Right lobe of liver (tissue), 6 donors: ENCODE results near the gene WDR93. TPM values are rescaled to one million over a fixed set of nuclear protein-coding genes. Genes with fewer than 3 reads are reported as not detected.

Experiments
- ATAC-seq, 4 donors: fragments of 200-7000 bp; cut with Tn5 transposase; one replicate each; pipeline ENCODE4 v1.9.1; 2020; ENCODE audit warnings: mild to moderate bottlenecking in 4 of 4, moderate library complexity in 4 of 4
- DNase-seq, 3 donors: peaks; one replicate each; pipeline ENCODE4 v3.0.0-alpha.2; 2020
- H3K27ac ChIP-seq, 3 donors: fragments of 200-600 bp; one replicate each; pipeline ENCODE4 v1.8.0; 2022
- H3K27me3 ChIP-seq, 2 donors: fragments of 200-600 bp; one replicate each; pipeline ENCODE4 v1.8.0; 2022
- H3K36me3 ChIP-seq, 4 donors: fragments of 200-600 bp; sonication (generic) in 1 of 4; one replicate each; pipeline versions ENCODE4 v1.5.1 to v1.8.0; 2017 to 2022; ENCODE audit warnings: control low read depth in 1 of 4
- H3K4me1 ChIP-seq, 4 donors: fragments of 200-600 bp; sonication (generic) in 1 of 4; one replicate each; pipeline versions ENCODE4 v1.5.1 to v1.8.0; 2017 to 2022; ENCODE audit warnings: control low read depth in 1 of 4
- H3K4me3 ChIP-seq, 3 donors: fragments of 200-600 bp; one replicate each; pipeline ENCODE4 v1.8.0; 2022
- H3K9me3 ChIP-seq, 4 donors: fragments of 200-600 bp; sonication (generic) in 1 of 4; one replicate each; pipeline versions ENCODE4 v1.5.1 to v1.8.0; 2017 to 2022; ENCODE audit warnings: control low read depth in 1 of 4
- POLR2A ChIP-seq: fragments of 450-650 bp; IDR thresholded peaks from one replicate; pipeline ENCODE4 v1.6.1; 2017; ENCODE audit warnings: antibody characterized with exemption, mild to moderate bottlenecking
- whole genome bisulfite sequencing: methylation state at CpG from one replicate; pipeline ENCODE4 v1.1.6; 2018; ENCODE audit warnings: low coverage, low lambda C conversion rate; ENCODE audit not compliant: insufficient coverage; ENCODE audit errors: missing lambda C conversion rate; 5-methylcytosine and 5-hydroxymethylcytosine counted together
- intact Hi-C, 2 donors: fragments of 100-400 bp; cut with DNase I; formaldehyde crosslinking; loops; one replicate each; pipeline versions ENCODE4 v1.11.2 to v1.14.1; 2022
- long read RNA-seq: library from polyadenylated mRNA; unstranded; transcript quantifications from one replicate; pipeline ENCODE4 v2.0.0, GENCODE V29; 2019
- total RNA-seq, 6 experiments: library from RNA; depleted of rRNA in 2 of 6; stranded (reverse); fragments of >200 nt in 2 of 6; fragmentation: NEBNext Ultra II Directional in 3 of 6; extraction: Animal tissue kit (Norgen Biotek cat#: 25700) in 3 of 6; gene quantifications; one replicate each; pipeline versions ENCODE4 v1.1.0 to v1.2.4, GENCODE V29; 2016 to 2023
- TF ChIP-seq, protein P1 (sequence below), 4 donors: fragments of 200-600 bp in 3 of 4; fragments of 450-650 bp in 1 of 4; IDR thresholded peaks; one replicate each; pipeline versions ENCODE4 v1.5.1 to v1.8.0; 2016 to 2022; ENCODE audit warnings: antibody characterized with exemption in 4 of 4, mild to moderate bottlenecking in 2 of 4
- donor health status: DM: no; HTN: yes; CAD: no.
- donor health status: DM: no; HTN: no; CAD: no.
- donor health status: DM: no; HTN: no; CAD: no.
- donor health status: DM: no; HTN: yes; CAD: no.
- donor health status: DM: no; HTN: yes; CAD: no.

Gene WDR93
- total RNA-seq = not detected
- long read RNA-seq = 0 reads

DNA sequence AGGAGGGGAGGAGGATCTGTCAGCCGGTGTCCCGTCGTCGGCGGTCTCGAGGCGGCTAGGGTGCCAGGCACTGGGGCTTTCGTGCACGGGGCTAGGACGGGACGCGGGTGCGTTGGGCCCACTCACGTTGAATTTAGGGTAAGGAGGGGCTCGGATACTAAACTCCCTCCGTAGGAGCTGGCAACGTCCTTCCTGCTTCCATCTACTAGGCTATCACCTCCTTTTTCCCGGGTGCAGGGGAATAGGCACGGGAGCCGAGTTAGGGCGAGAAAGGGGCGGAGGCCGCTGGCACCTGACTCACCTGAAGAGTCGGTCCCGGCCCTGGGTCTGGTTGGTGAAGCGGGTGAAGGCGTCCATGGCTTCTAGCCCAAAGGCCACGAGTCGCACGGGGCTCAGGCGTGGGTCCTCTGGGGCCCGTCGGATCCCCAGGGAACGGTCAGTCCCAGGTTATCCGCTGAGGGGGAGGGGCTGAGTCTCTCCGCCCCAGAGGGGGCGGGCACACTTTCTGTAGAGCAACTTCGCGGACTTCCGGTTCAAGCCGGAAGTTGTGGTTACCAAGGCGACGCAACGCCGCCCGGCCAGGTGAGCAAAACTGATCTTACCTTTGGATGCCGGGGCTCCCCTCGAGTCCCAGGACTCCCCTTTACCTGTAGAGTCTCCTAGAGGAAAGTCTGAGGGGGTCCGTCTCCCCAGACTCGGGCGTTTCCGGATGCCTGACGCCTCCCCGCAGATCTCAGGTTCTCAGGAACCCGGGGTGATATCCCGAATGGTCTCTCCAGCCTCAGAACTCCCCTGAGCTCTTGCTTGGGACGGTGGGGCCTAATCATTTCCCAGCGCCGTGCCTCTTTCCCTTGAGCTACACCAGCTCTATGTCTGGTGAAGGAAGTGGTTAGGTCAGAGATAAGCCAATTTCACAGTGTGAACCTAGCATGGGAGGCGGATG is at the start of gene WDR93, which contains the start of gene PEX11A:
TSS of gene WDR93 (plus strand) at position 536 of the 943 bp plus-strand sequence. CDS start 10,936 bp downstream, outside the sequence.
TSS of gene PEX11A (minus strand) at position 479 of the 943 bp plus-strand sequence. CDS start at position 357, 122 bp downstream.
- Histone ChIP-seq H3K4me1 (peaks cover 0 to 20% (median 0%) of the 10 kb centered on the region in 4 donors), H3K9me3 (no peaks in the 10 kb centered on the region), H3K4me3 (peak within 1 kb of the TSS; percentile 58 to 71 (median 70)), H3K27me3 (no peaks in the 10 kb centered on the region), H3K36me3 (no peaks in the 10 kb centered on the region), H3K27ac (peak within 1 kb of the TSS; percentile 73 to 94 (median 79))
- intact Hi-C loops = no loop called here
- peak; percentile 89 to 97 (median 93) for DNase-seq
- TF ChIP-seq, protein P1, sequence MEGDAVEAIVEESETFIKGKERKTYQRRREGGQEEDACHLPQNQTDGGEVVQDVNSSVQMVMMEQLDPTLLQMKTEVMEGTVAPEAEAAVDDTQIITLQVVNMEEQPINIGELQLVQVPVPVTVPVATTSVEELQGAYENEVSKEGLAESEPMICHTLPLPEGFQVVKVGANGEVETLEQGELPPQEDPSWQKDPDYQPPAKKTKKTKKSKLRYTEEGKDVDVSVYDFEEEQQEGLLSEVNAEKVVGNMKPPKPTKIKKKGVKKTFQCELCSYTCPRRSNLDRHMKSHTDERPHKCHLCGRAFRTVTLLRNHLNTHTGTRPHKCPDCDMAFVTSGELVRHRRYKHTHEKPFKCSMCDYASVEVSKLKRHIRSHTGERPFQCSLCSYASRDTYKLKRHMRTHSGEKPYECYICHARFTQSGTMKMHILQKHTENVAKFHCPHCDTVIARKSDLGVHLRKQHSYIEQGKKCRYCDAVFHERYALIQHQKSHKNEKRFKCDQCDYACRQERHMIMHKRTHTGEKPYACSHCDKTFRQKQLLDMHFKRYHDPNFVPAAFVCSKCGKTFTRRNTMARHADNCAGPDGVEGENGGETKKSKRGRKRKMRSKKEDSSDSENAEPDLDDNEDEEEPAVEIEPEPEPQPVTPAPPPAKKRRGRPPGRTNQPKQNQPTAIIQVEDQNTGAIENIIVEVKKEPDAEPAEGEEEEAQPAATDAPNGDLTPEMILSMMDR (IDR thresholded peaks at IDR 0.05) = no peak
- peak; percentile 92 for TF ChIP-seq POLR2A
- WGBS = 3% methylated on average over 25 of the region's 60 CpGs
- peak; percentile 98 to 99 (median 98) for ATAC-seq

DNA sequence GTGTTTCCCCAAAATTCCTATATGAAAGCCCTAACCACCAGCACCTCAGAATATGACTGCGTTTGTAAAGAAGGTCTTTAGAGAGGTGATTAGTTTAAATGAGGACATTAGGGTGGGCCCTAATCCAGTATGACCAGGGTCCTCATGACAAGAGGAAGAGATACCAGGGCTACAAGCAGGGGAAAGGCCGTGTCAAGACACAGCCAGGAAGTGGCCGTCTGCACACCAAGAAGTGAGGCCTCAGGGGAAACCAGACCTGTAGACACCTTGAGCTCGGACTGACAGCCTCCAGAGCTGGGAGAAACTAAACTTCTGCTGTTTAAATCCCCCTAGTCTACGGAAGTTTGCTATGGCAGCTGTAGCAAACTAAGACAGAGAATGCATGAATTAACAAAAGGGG is 49.6 kb upstream of the WDR93 start:
- Histone ChIP-seq H3K4me3 (no peak overlapping the region), H3K9me3 (no peaks in the 10 kb centered on the region), H3K4me1 (peaks cover 0 to 5% (median 0%) of the 10 kb centered on the region in 4 donors), H3K36me3 (no peaks in the 10 kb centered on the region), H3K27ac (no peak overlapping the region), H3K27me3 (no peaks in the 10 kb centered on the region)
- WGBS = 73% methylated on average over 3 of the region's 5 CpGs
- intact Hi-C loops = no loop called here
- ATAC-seq (no peak), DNase-seq (no peak)
- TF ChIP-seq, protein P1 (IDR thresholded peaks at IDR 0.05) = no peak
- no peak for TF ChIP-seq POLR2A

DNA sequence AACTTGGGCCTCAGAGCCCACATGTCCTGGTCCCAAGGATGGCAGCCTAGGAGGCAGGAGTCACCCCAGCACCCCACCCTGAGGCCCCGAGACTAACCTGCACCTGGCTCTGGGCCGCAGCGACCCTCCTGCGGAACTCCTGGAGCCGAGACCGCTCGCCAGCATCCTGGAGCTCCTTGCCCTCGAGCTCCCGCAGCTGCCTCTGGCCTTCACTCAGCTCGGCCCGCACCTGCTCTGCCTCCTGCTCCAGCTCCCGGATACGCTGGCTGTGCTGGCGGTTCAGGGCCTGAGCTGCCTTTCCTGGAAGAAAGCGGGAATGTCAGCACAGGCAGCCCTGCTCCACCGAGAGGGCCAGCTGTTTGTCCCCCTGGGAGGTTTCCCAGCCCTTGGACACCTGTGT is 48.5 kb upstream of the WDR93 start:
- TF ChIP-seq POLR2A = no peak
- TF ChIP-seq, protein P1 (IDR thresholded peaks at IDR 0.05) = no peak
- H3K27ac ChIP-seq = peak overlapping the region in 1 of 3 donors; percentile 20
- H3K9me3 ChIP-seq = no peaks in the 10 kb centered on the region
- DNase-seq (no peak), ATAC-seq (peak; percentile 18 to 70 (median 64))
- peaks cover 0 to 5% (median 0%) of the 10 kb centered on the region in 4 donors for H3K4me1 ChIP-seq
- 80% methylated on average over 2 of the region's 16 CpGs for WGBS
- intact Hi-C loops = no loop called here
- no peak overlapping the region for H3K4me3 ChIP-seq
- H3K36me3 ChIP-seq = no peaks in the 10 kb centered on the region
- no peaks in the 10 kb centered on the region for H3K27me3 ChIP-seq

DNA sequence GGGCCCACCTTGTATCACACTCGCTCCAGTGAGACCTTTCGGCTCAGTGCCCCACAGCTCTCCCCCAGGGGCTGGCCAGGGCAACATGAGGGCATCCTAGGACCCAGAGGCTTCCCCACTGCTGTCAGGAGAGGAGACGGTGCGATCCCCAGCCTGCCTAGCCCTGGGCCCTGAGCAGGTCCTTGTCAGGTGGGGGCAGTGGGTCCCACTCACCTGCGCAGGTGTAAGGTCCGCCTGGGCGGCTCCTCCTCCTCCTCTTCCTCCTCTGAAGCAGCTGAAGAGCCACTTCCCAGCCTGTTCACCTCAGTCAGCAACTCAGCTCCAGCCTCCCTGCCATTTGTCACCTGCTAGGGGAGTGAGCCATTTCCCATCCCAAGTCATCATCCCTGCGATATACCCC is 44.9 kb upstream of the WDR93 start:
- no peak for DNase-seq
- 100% methylated on average over 1 of the region's 8 CpGs for WGBS
- no peaks in the 10 kb centered on the region for H3K36me3 ChIP-seq

More for the DNA sequence above, 44.9 kb upstream of the WDR93 start:
- Histone ChIP-seq H3K4me1 (peaks cover 0 to 5% (median 0%) of the 10 kb centered on the region in 4 donors), H3K9me3 (no peaks in the 10 kb centered on the region), H3K4me3 (no peak overlapping the region), H3K27me3 (no peaks in the 10 kb centered on the region), H3K27ac (no peak overlapping the region)
- TF ChIP-seq, protein P1 (IDR thresholded peaks at IDR 0.05) = no peak
- TF ChIP-seq POLR2A = no peak
- intact Hi-C loops = no loop called here
- no peak for ATAC-seq
